GM12878 (cell line): ENCODE measurements around the gene DYNC1H1.

Experiments used
- CTCF ChIP-seq, 3 experiments: IDR thresholded peaks in 2 of 3; conservative IDR thresholded peaks in 1 of 3; 2 replicates each; pipeline ENCODE4 v1.5.1; 2011; ENCODE audit warnings: low read depth in 3 of 3, low read length in 3 of 3, mild to moderate bottlenecking in 3 of 3, control low read depth in 2 of 3, moderate library complexity in 2 of 3, inconsistent platforms in 1 of 3, mixed read lengths in 1 of 3; ENCODE audit not compliant: control insufficient read depth in 2 of 3, insufficient read depth in 1 of 3; ENCODE audit errors: extremely low read depth in 1 of 3
- LARP7 ChIP-seq: fragments of 450-650 bp; IDR thresholded peaks from 2 replicates; pipeline ENCODE4 v1.6.1; 2017; ENCODE audit warnings: mild to moderate bottlenecking

GRCh38 chr14:102092806-102093205 lies 128.4 kb downstream of the DYNC1H1 start:
- TF ChIP-seq CTCF (IDR thresholded peaks at IDR 0.05 in 2 of 3, conservative IDR thresholded peaks at IDR 0.05 in 1 of 3; ENCODE audit: control insufficient read depth in 2 of 3, extremely low read depth in 1 of 3, insufficient read depth in 1 of 3, low read depth in 3 of 3, low read length in 3 of 3) (no peak), LARP7 (no peak)
